SH-SY5Y (cell line): ENCODE data around the gene JAKMIP1.

Experiments used
- GATA2 ChIP-seq: IDR thresholded peaks from 2 replicates; pipeline ENCODE4 v1.6.1; 2011; ENCODE audit warnings: mild to moderate bottlenecking, low read depth, low read length
- GATA3 ChIP-seq: IDR thresholded peaks from 2 replicates; pipeline ENCODE4 v1.6.1; 2011; ENCODE audit warnings: low read depth, mild to moderate bottlenecking, low read length, moderate library complexity

- TF ChIP-seq GATA2 (no peak), GATA3 (no peak)
Measured at GRCh38 chr4:6020613-6021012, 179.7 kb downstream of the JAKMIP1 start.
